GM23248 (cell line): ENCODE data around the gene RASGRF1.

Experiments
- EZH2 ChIP-seq: fragments of 200-600 bp; sonication (generic); IDR thresholded peaks from 2 replicates; pipeline ENCODE4 v1.6.1; 2018; ENCODE audit warnings: antibody characterized with exemption, mild to moderate bottlenecking; ENCODE audit not compliant: insufficient read depth, poor library complexity, severe bottlenecking
- EZH2phosphoT487 ChIP-seq: fragments of 200-600 bp; sonication (generic); IDR thresholded peaks from 2 replicates; pipeline ENCODE4 v1.6.1; 2018; ENCODE audit warnings: antibody characterized with exemption, moderate library complexity, mild to moderate bottlenecking, low read depth; ENCODE audit not compliant: insufficient read depth

DNA sequence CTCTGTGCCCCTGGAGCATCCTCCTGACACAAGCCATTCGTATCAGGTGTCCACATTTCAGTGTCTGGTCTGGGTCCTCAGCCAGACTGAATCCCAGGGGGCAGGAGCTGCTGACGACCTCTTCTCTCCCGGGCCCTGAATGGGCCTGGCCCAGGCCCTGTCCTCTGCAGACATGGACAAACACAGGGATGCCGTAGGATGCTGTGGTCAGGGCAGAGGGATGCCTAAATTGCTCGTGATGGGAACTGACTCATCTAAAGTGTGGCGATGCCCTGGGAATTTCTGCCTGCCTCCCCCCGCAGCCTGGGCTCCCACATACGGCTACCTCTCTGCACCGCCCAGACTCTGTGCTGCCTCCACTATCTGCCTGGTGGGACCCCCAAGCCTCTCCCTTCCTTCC, 87.3 kb downstream of the RASGRF1 start:
- TF ChIP-seq EZH2: no peak
- no peak for TF ChIP-seq EZH2phosphoT487
